LHCN-M2 (cell line): Measurements from ENCODE around the gene SPX. TPM values are rescaled to one million over a fixed set of nuclear protein-coding genes. Genes with fewer than 3 reads are reported as not detected.

ENCODE experiments used
- DNase-seq: peaks from one replicate; pipeline ENCODE4 v3.0.0-alpha.2; 2012; ENCODE audit warnings: low read depth
- total RNA-seq: library from RNA; depleted of rRNA; stranded (reverse); fragments of >200 nt; gene quantifications from 2 replicates; pipeline ENCODE4 v1.2.3, GENCODE V29; 2014; rRNA removed

SPX gene
- total RNA-seq, 1 experiment from 2014 or later, result 3.1 TPM

GRCh38 chr12:21577516-21577915, 51.4 kb downstream of the SPX start:
- DNase-seq, result no peak

- DNase-seq, result no peak
Observed at GRCh38 chr12:21580748-21581516, 54.8 kb downstream of the SPX start.

Other genes starting within 250 kb of the SPX start
- 0.06 and 0.29 TPM in 2 replicates for gene SLCO1A2, start 191.4 kb upstream of the SPX start, total RNA-seq
- not detected in 2 replicates for gene IAPP, start 153.4 kb upstream of the SPX start, total RNA-seq
- gene PYROXD1, start 88.6 kb upstream of the SPX start, total RNA-seq, result 6.2 and 9.1 TPM in 2 replicates
- 127 and 128 TPM in 2 replicates for gene RECQL, start 24.7 kb upstream of the SPX start, total RNA-seq
- 54.2 and 59.9 TPM in 2 replicates for gene GOLT1B, start 24.5 kb upstream of the SPX start, total RNA-seq
- gene GYS2, start 78.6 kb downstream of the SPX start, total RNA-seq, result 0.06 TPM in 1 of 2 replicates, not detected in the other
- 731 and 832 TPM in 2 replicates for gene LDHB, start 131.5 kb downstream of the SPX start, total RNA-seq
- gene KCNJ8, start 248.4 kb downstream of the SPX start, total RNA-seq, result 0.11 and 0.13 TPM in 2 replicates